ENCODE measurements around the gene CRYZL1.

GRCh38 chr21:33559813-33560212 is 81.7 kb downstream of the CRYZL1 start:
- TF ChIP-seq CTCF (IDR thresholded peaks at IDR 0.05; ENCODE audit: borderline replicate concordance, extremely low read depth, low read length, poor library complexity, severe bottlenecking) (no peak), EZH2 (IDR thresholded peaks at IDR 0.05; ENCODE audit: borderline replicate concordance, low read depth, low read length, severe bottlenecking) (no peak)
